Activated B cell treated with CpG ODN at 0.5 μM for 24 hours (primary cell): Measurements from ENCODE around the gene DYNLT1. TPM values are rescaled to one million over a fixed set of nuclear protein-coding genes. Genes with fewer than 3 reads are reported as not detected.
"Not testable (repeated sequence)": the region's sequence is repeated elsewhere in the genome, so short reads cannot be mapped to it uniquely, and the experiment has no call there.

Source experiments
- ATAC-seq: fragments of 200-7000 bp; cut with Tn5 transposase; one replicate; pipeline ENCODE4 v1.10.0; 2021; ENCODE audit warnings: low read depth, mild to moderate bottlenecking, moderate library complexity
- CTCF ChIA-PET: fragments of 350-600 bp; sonication (Branson Sonifier 250); formaldehyde crosslinking; loops from one replicate; lab custom pipeline; 2021; ENCODE audit warnings: antibody characterized with exemption; lab: Charles Lee
- POLR2A ChIA-PET: fragments of 350-600 bp; sonication (Branson Sonifier 250); formaldehyde crosslinking; loops from one replicate; lab custom pipeline; 2021; ENCODE audit warnings: antibody characterized with exemption; lab: Charles Lee
- DNase-seq: peaks from one replicate; pipeline ENCODE4 v3.0.0; 2022
- H3K27ac Mint-ChIP-seq: one replicate; pipeline ENCODE4 v1.8.0; 2020; ENCODE audit warnings: mixed read lengths
- H3K27me3 Mint-ChIP-seq: one replicate; pipeline ENCODE4 v1.8.0; 2021; ENCODE audit warnings: mixed read lengths
- H3K36me3 Mint-ChIP-seq: one replicate; pipeline ENCODE4 v1.8.0; 2021; ENCODE audit warnings: low read depth, mixed read lengths
- H3K4me1 Mint-ChIP-seq: one replicate; pipeline ENCODE4 v1.8.0; 2021; ENCODE audit warnings: mixed read lengths
- H3K4me3 Mint-ChIP-seq: one replicate; pipeline ENCODE4 v1.8.0; 2020; ENCODE audit warnings: mild to moderate bottlenecking, mixed read lengths
- H3K9me3 Mint-ChIP-seq: one replicate; pipeline ENCODE4 v1.8.0; 2020; ENCODE audit warnings: mixed read lengths
- CTCF ChIP-seq: fragments of 200-600 bp; IDR thresholded peaks from one replicate; pipeline ENCODE4 v1.8.0; 2022; ENCODE audit warnings: antibody characterized with exemption, mild to moderate bottlenecking
- intact Hi-C: fragments of 100-400 bp; cut with micrococcal nuclease; formaldehyde crosslinking; loops from one replicate; pipeline ENCODE4 v1.15.1; 2024
- total RNA-seq: library from RNA; stranded (reverse); gene quantifications from 2 replicates; pipeline ENCODE4 v1.2.3, GENCODE V29; 2022

DYNLT1 gene
- total RNA-seq, 1 donor from 2014 or later, result 43.9 TPM

DNA sequence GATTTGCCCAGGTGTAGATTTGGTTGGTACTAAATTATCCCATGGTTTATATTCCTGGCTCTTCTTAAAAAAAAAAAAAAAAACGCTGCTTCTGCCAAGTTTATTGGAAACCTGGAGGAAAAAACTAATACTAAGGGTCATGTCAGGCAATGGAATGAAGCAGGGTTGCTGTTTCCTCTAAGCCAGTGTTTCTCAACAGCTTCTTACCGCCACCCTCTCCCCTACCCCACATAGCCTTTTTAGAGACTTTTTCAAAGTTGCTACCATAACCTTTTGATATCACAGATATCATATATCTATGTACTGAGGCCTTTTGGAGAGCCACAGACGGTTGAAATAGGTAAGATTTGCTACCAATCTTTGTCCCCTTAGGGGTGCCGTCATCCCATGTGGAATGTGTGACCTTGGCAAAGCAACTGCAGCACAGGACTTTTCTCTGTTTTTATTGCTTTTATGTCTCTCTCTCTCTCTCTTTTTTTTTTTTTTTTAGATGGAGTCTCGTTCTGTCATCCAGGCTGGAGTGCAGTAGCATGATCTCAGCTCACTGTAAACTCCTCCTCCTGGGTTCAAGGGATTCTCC lies 40.3 kb upstream of the DYNLT1 start:
- no peak for DNase-seq
- H3K4me3 Mint-ChIP-seq, result no peak overlapping the region
- ATAC-seq, result no peak
- no peaks in the 10 kb centered on the region for H3K27me3 Mint-ChIP-seq
- CTCF ChIA-PET, result no interaction called here
- H3K27ac Mint-ChIP-seq, result no peak overlapping the region
- POLR2A ChIA-PET, result interaction anchor here (1.1 kb wide), 1 partner anchor 23 kb away, joined by 3 read pairs; no protein-coding TSS in a partner anchor
- intact Hi-C loops, result no loop called here
- peaks cover 19% of the 10 kb centered on the region for H3K4me1 Mint-ChIP-seq
- H3K9me3 Mint-ChIP-seq, result no peaks in the 10 kb centered on the region
- no peak for TF ChIP-seq CTCF
- no peaks in the 10 kb centered on the region for H3K36me3 Mint-ChIP-seq

GRCh38 chr6:158684311-158684710 lies 39.8 kb upstream of the DYNLT1 start:
- Mint-ChIP-seq H3K9me3 (no peaks in the 10 kb centered on the region), H3K36me3 (no peaks in the 10 kb centered on the region), H3K27ac (no peak overlapping the region), H3K27me3 (no peaks in the 10 kb centered on the region), H3K4me3 (no peak overlapping the region), H3K4me1 (peaks cover 19% of the 10 kb centered on the region)
- intact Hi-C loops, result no loop called here
- DNase-seq, result no peak
- TF ChIP-seq CTCF, result no peak
- ChIA-PET POLR2A (no interaction called here), CTCF (no interaction called here)
- ATAC-seq, result no peak

GRCh38 chr6:158680481-158680880 lies 35.9 kb upstream of the DYNLT1 start:
- no peaks in the 10 kb centered on the region for H3K4me1 Mint-ChIP-seq
- H3K36me3 Mint-ChIP-seq, result no peaks in the 10 kb centered on the region
- no peak for TF ChIP-seq CTCF
- H3K27ac Mint-ChIP-seq, result no peak overlapping the region
- DNase-seq, result no peak
- no peaks in the 10 kb centered on the region for H3K27me3 Mint-ChIP-seq
- ChIA-PET POLR2A (no interaction called here), CTCF (no interaction called here)
- no peak overlapping the region for H3K4me3 Mint-ChIP-seq
- intact Hi-C loops, result loop anchor here (2.0 kb wide), 1 partner anchor 14 kb away; no protein-coding TSS in a partner anchor
- ATAC-seq, result no peak
- H3K9me3 Mint-ChIP-seq, result no peaks in the 10 kb centered on the region

- Mint-ChIP-seq H3K9me3 (no peaks in the 10 kb centered on the region), H3K27me3 (no peaks in the 10 kb centered on the region), H3K36me3 (no peaks in the 10 kb centered on the region), H3K4me3 (no peak overlapping the region), H3K4me1 (no peaks in the 10 kb centered on the region), H3K27ac (no peak overlapping the region)
- DNase-seq (no peak), ATAC-seq (no peak)
- POLR2A ChIA-PET, result no interaction called here
- no peak for TF ChIP-seq CTCF
- CTCF ChIA-PET, result no interaction called here
- intact Hi-C loops, result loop anchor here (2.0 kb wide), 1 partner anchor 13 kb away; no protein-coding TSS in a partner anchor
Observed at GRCh38 chr6:158680015-158680414, 35.5 kb upstream of the DYNLT1 start.

DNA sequence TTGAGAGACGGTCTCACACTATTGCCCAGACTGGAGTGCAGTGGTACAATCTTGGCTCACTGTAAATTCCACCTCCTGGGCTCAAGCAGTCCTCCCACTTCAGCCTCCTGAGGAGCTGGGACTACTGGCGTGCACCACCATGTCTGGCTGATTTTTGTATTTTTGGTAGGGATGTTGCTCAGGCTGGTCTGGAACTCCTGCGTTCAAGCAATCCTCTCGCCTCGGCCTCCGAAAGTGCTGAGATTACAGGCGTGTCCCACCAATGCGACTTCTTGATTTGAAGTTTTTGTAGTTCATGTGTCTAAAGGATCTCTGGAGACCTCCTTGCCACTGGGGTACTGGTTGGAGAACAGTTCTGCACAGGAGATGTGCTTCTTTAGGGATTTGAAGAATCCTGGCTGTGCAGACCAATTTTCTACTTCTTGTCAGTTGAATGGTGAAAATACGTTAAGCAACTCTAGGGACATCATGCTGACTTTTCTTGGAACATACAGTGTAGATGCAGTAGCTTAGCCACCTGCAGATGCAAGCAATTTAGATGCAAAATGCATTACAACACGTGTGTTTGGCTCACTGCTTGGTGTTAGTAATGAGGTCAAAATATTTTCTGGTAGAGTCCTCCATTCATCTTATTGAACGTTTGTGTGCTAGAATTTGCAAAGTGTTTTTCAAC lies 33.5 kb upstream of the DYNLT1 start:
- H3K9me3 Mint-ChIP-seq, result no peaks in the 10 kb centered on the region
- ChIA-PET POLR2A (interaction anchor here (0.7 to 1.0 kb wide), 3 partner anchors 13 to 845 kb away, joined by 4 read pairs; no protein-coding TSS in a partner anchor), CTCF (interaction anchor here (1.5 kb wide), 1 partner anchor 465 kb away, joined by 4 read pairs; no protein-coding TSS in a partner anchor)
- H3K4me1 Mint-ChIP-seq, result no peaks in the 10 kb centered on the region
- DNase-seq (no peak), ATAC-seq (no peak)
- no peaks in the 10 kb centered on the region for H3K36me3 Mint-ChIP-seq
- no peak overlapping the region for H3K27ac Mint-ChIP-seq
- intact Hi-C loops, result no loop called here
- H3K4me3 Mint-ChIP-seq, result no peak overlapping the region
- TF ChIP-seq CTCF, result no peak
- no peaks in the 10 kb centered on the region for H3K27me3 Mint-ChIP-seq

DNA sequence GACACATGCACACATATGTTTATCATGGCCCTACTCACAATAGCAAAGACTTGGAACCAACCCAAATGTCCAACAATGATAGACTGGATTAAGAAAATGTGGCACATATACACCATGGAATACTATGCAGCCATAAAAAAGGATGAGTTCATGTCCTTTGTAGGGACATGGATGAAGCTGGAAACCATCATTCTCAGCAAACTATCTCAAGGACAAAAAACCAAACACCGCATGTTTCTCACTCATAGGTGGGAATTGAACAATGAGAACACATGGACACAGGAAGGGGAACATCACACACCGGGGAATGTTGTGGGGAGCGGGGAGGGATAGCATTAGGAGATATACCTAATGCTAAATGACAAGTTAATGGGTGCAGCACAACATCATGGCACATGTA lies 32.6 kb upstream of the DYNLT1 start:
- POLR2A ChIA-PET, result interaction anchor here (0.7 kb wide), 1 partner anchor 31 kb away, joined by 6 read pairs; no protein-coding TSS in a partner anchor
- DNase-seq, H3K9me3 Mint-ChIP-seq, H3K4me1 Mint-ChIP-seq, CTCF ChIA-PET, H3K4me3 Mint-ChIP-seq, H3K27me3 Mint-ChIP-seq, ATAC-seq, intact Hi-C loops, H3K36me3 Mint-ChIP-seq, H3K27ac Mint-ChIP-seq: not testable (repeated sequence)
